Uterus (tissue), 2 donors: Measurements from ENCODE around the gene RAB40A.

Experiments
- POLR2A ChIP-seq, 2 donors: fragments of 450-650 bp; IDR thresholded peaks; one replicate each; pipeline ENCODE4 v1.6.1; 2016; ENCODE audit warnings: antibody characterized with exemption in 2 of 2, mild to moderate bottlenecking in 1 of 2, moderate library complexity in 1 of 2
- TF ChIP-seq, protein P1 (sequence below), 4 experiments: fragments of 200-600 bp in 2 of 4; fragments of 450-650 bp in 2 of 4; sonication (generic) in 2 of 4; IDR thresholded peaks; one replicate each; pipeline ENCODE4 v1.5.1; 2016 to 2019; ENCODE audit warnings: antibody characterized with exemption in 4 of 4, mild to moderate bottlenecking in 2 of 4, moderate library complexity in 1 of 4

DNA sequence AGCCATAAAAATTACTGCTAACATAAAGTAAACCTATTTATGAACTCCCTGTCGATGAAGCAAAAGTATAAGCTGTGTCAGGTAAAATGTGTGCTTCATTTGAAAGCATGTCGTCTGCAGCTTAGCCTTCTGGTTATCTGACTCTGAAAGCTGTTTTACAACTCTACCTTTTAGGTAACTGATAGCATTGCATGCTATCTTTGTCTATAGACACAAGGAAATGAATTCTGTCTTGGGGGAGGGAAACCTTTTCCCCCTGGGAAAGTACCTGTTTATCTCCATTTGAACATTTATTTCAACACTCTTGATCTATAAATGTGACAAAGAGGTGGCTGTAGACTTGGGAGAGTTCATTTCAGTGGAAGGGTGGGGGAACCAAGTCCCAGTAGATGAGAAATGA lies 51.4 kb downstream of the RAB40A start:
- TF ChIP-seq, protein P1, sequence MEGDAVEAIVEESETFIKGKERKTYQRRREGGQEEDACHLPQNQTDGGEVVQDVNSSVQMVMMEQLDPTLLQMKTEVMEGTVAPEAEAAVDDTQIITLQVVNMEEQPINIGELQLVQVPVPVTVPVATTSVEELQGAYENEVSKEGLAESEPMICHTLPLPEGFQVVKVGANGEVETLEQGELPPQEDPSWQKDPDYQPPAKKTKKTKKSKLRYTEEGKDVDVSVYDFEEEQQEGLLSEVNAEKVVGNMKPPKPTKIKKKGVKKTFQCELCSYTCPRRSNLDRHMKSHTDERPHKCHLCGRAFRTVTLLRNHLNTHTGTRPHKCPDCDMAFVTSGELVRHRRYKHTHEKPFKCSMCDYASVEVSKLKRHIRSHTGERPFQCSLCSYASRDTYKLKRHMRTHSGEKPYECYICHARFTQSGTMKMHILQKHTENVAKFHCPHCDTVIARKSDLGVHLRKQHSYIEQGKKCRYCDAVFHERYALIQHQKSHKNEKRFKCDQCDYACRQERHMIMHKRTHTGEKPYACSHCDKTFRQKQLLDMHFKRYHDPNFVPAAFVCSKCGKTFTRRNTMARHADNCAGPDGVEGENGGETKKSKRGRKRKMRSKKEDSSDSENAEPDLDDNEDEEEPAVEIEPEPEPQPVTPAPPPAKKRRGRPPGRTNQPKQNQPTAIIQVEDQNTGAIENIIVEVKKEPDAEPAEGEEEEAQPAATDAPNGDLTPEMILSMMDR (IDR thresholded peaks at IDR 0.05) = no peak
- TF ChIP-seq POLR2A (IDR thresholded peaks at IDR 0.05) = no peak
